Parathyroid adenoma (tissue), 2 donors: ENCODE data around the gene CADPS2.

ENCODE experiments used
- H2AFZ ChIP-seq: fragments of 300-600 bp; sonication (generic); one replicate; pipeline ENCODE4 v1.7.0; 2017; ENCODE audit warnings: antibody characterized with exemption, mild to moderate bottlenecking
- H3K27ac ChIP-seq: fragments of 300-600 bp; sonication (generic); one replicate; pipeline ENCODE4 v1.7.0; 2017
- H3K27me3 ChIP-seq: fragments of 300-600 bp; sonication (generic); one replicate; pipeline ENCODE4 v1.7.0; 2017; ENCODE audit warnings: low read length; ENCODE audit not compliant: control insufficient read depth, insufficient read depth
- H3K36me3 ChIP-seq: fragments of 300-600 bp; sonication (generic); one replicate; pipeline ENCODE4 v1.7.0; 2017; ENCODE audit warnings: low read length; ENCODE audit not compliant: control insufficient read depth, insufficient read depth
- H3K4me1 ChIP-seq: fragments of 300-600 bp; sonication (generic); one replicate; pipeline ENCODE4 v1.7.0; 2017; ENCODE audit warnings: control low read depth
- H3K4me2 ChIP-seq: fragments of 300-600 bp; sonication (generic); one replicate; pipeline ENCODE4 v1.7.0; 2017; ENCODE audit warnings: low read length
- H3K4me3 ChIP-seq: fragments of 300-600 bp; sonication (generic); one replicate; pipeline ENCODE4 v1.7.0; 2017; ENCODE audit warnings: low read depth, low read length
- H3K79me2 ChIP-seq: fragments of 300-600 bp; sonication (generic); one replicate; pipeline ENCODE4 v1.7.0; 2017; ENCODE audit warnings: control low read depth
- H3K9ac ChIP-seq: fragments of 300-600 bp; sonication (generic); one replicate; pipeline ENCODE4 v1.7.0; 2017; ENCODE audit warnings: mild to moderate bottlenecking
- H3K9me3 ChIP-seq: fragments of 300-600 bp; sonication (generic); one replicate; pipeline ENCODE4 v1.7.0; 2017; ENCODE audit warnings: low read length; ENCODE audit not compliant: control insufficient read depth
- CTCF ChIP-seq: fragments of 300-600 bp; sonication (generic); IDR thresholded peaks from one replicate; pipeline ENCODE4 v1.7.0; 2017; ENCODE audit warnings: antibody characterized with exemption, mild to moderate bottlenecking
- donor health status: primary hyperparathyroidism.

CADPS2 gene

DNA sequence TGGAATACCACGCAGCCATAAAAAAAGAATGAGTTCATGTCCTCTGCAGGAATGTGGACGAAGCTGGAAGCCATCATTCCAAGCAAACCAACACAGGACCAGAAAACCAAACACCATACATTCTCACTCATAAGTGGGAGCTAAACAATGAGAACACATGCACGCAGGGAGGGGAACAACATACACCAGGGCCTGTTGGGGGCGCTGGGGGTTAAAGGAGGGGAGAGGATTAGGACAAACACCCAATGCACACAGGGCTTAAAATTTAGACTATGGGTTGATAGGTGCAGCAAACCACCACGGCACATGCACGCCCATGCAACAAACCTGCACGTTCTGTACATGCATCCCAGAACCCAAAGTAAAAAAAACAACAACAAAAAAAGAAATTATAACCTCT is 210.6 kb downstream of the CADPS2 start:
- Histone ChIP-seq H3K9me3 (no peaks in the 10 kb centered on the region), H3K4me1 (no peaks in the 10 kb centered on the region), H3K4me3 (no peak overlapping the region), H3K79me2 (no peaks in the 10 kb centered on the region), H3K27me3 (no peaks in the 10 kb centered on the region), H3K27ac (no peak overlapping the region), H2AFZ (no peak overlapping the region), H3K9ac (no peak overlapping the region), H3K4me2 (no peak overlapping the region), H3K36me3 (no peaks in the 10 kb centered on the region)
- TF ChIP-seq CTCF = no peak

DNA sequence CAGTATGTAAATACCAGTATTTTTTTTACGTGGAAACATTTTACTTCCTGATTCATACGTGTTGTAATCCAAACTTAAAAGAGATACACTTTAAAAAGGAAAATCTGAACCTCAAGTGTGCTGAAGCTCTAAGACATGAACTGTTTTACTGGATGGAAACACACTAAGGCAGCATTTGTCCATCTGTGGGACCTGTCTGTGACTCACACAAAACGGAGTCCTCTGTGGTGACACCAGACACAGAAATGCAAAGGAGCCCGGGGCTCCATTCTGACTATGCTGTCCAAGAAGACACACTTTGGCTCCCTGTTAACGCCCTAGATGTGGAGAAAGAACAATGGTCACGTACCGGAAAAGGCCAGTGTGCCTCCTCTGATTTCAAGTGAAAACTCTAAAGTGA is 211.2 kb downstream of the CADPS2 start:
- Histone ChIP-seq H3K4me2 (no peak overlapping the region), H3K4me3 (no peak overlapping the region), H3K36me3 (no peaks in the 10 kb centered on the region), H2AFZ (no peak overlapping the region), H3K27me3 (no peaks in the 10 kb centered on the region), H3K79me2 (no peaks in the 10 kb centered on the region), H3K27ac (no peak overlapping the region), H3K9me3 (no peaks in the 10 kb centered on the region), H3K4me1 (no peaks in the 10 kb centered on the region), H3K9ac (no peak overlapping the region)
- no peak for TF ChIP-seq CTCF

GRCh38 chr7:122674502-122674901 is 211.8 kb downstream of the CADPS2 start:
- Histone ChIP-seq H3K4me1 (no peaks in the 10 kb centered on the region), H3K27me3 (no peaks in the 10 kb centered on the region), H3K4me3 (peak overlapping the region; percentile 22), H3K79me2 (no peaks in the 10 kb centered on the region), H3K27ac (no peak overlapping the region), H2AFZ (no peak overlapping the region), H3K9me3 (no peaks in the 10 kb centered on the region), H3K36me3 (no peaks in the 10 kb centered on the region), H3K9ac (no peak overlapping the region), H3K4me2 (no peak overlapping the region)
- no peak for TF ChIP-seq CTCF

DNA sequence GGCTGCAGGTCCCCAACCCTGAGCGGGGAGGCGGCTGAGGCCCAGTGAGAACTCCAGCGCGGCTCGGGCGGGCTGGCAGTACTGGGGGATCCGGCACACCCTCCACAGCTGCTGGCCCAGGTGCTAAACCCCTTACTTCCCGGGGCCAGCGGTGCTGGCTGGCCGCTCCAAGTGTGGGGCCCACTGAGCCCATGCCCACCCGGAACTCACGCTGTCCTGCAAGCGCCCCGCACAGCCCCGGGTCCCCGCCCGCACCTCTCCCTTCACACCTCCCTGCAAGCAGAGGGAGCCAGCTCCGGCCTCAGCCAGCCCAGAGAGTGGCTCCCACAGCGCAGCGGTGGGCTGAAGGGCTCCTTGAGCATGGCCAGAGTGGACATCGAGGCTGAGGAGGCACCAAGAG is 212.3 kb downstream of the CADPS2 start:
- H3K4me1 ChIP-seq = no peaks in the 10 kb centered on the region
- H3K9me3 ChIP-seq = no peaks in the 10 kb centered on the region
- no peaks in the 10 kb centered on the region for H3K36me3 ChIP-seq
- H3K9ac ChIP-seq = no peak overlapping the region
- no peak overlapping the region for H3K4me2 ChIP-seq
- no peak overlapping the region for H3K4me3 ChIP-seq
- no peaks in the 10 kb centered on the region for H3K27me3 ChIP-seq
- no peak for TF ChIP-seq CTCF
- H2AFZ ChIP-seq = no peak overlapping the region
- H3K79me2 ChIP-seq = no peaks in the 10 kb centered on the region
- H3K27ac ChIP-seq = no peak overlapping the region

DNA sequence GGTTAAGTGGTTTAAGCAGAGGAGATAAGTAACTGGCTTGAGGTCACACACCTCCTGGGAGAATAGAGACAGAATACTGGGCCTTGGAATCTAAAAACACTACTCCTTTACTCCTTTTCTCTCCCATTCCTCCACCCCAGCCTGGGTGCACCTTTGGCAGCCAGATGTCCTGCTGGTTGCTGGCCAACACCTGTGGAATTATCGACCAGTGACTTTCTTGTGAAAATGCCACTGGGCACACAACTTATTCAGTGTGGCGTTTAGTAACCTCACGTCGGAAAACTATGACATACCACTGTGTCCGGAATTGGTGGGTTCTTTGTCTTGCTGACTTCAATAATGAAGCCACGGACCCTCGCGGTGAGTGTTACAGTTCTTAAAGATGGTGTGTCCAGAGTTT is 213.7 kb downstream of the CADPS2 start:
- no peak overlapping the region for H3K4me3 ChIP-seq
- H3K27ac ChIP-seq = no peak overlapping the region
- no peaks in the 10 kb centered on the region for H3K27me3 ChIP-seq
- H3K9me3 ChIP-seq = no peaks in the 10 kb centered on the region
- H3K9ac ChIP-seq = no peak overlapping the region
- H3K4me2 ChIP-seq = no peak overlapping the region
- H3K36me3 ChIP-seq = no peaks in the 10 kb centered on the region
- no peaks in the 10 kb centered on the region for H3K4me1 ChIP-seq
- H2AFZ ChIP-seq = no peak overlapping the region
- no peaks in the 10 kb centered on the region for H3K79me2 ChIP-seq
- TF ChIP-seq CTCF = no peak
